Breast epithelium (tissue), 4 donors: ENCODE measurements around the gene BABAM2. TPM values are rescaled to one million over a fixed set of nuclear protein-coding genes. Genes with fewer than 3 reads are reported as not detected.
"Not testable (repeated sequence)": the region's sequence is repeated elsewhere in the genome, so short reads cannot be mapped to it uniquely, and the experiment has no call there.

ENCODE experiments used
- DNase-seq, 2 donors: peaks; one replicate each; pipeline ENCODE4 v3.0.0-alpha.2; 2019; ENCODE audit warnings: low spot score in 2 of 2
- H3K27ac ChIP-seq, 2 donors: fragments of 200-600 bp; sonication (generic) in 1 of 2; one replicate each; pipeline ENCODE4 v1.5.1; 2016 to 2019; ENCODE audit warnings: mild to moderate bottlenecking in 1 of 2
- H3K27me3 ChIP-seq, 2 donors: fragments of 200-600 bp; sonication (generic) in 1 of 2; one replicate each; pipeline versions ENCODE4 v1.5.1 to v1.6.0; 2017 to 2019; ENCODE audit warnings: control low read depth in 1 of 2, mild to moderate bottlenecking in 1 of 2
- H3K36me3 ChIP-seq: fragments of 200-600 bp; one replicate; pipeline ENCODE4 v1.5.1; 2019
- H3K4me1 ChIP-seq, 2 donors: fragments of 200-600 bp; sonication (generic); one replicate each; pipeline ENCODE4 v1.5.1; 2016 to 2019; ENCODE audit warnings: control low read depth in 1 of 2
- H3K4me3 ChIP-seq, 3 donors: fragments of 200-600 bp; sonication (generic); 1 replicate in 2 of 3; 2 replicates in 1 of 3; pipeline ENCODE4 v1.5.1; 2016 to 2019; ENCODE audit warnings: mild to moderate bottlenecking in 3 of 3, moderate library complexity in 2 of 3
- H3K9me3 ChIP-seq, 2 donors: fragments of 200-600 bp; sonication (generic) in 1 of 2; one replicate each; pipeline ENCODE4 v1.5.1; 2016 to 2019; ENCODE audit warnings: control low read depth in 1 of 2
- CTCF ChIP-seq, 3 donors: fragments of 450-650 bp; IDR thresholded peaks; one replicate each; pipeline ENCODE4 v1.5.1; 2016 to 2017; ENCODE audit warnings: antibody characterized with exemption in 3 of 3, mild to moderate bottlenecking in 3 of 3, moderate library complexity in 3 of 3
- POLR2A ChIP-seq: fragments of 450-650 bp; IDR thresholded peaks from one replicate; pipeline ENCODE4 v1.6.1; 2016; ENCODE audit warnings: antibody characterized with exemption, mild to moderate bottlenecking, moderate library complexity
- POLR2AphosphoS5 ChIP-seq, 3 donors: sonication (generic); formaldehyde crosslinking; IDR thresholded peaks; one replicate each; pipeline ENCODE4 v1.6.1; 2017; ENCODE audit warnings: antibody characterized with exemption in 3 of 3
- intact Hi-C: fragments of 100-400 bp; cut with DNase I; formaldehyde crosslinking; loops from one replicate; pipeline ENCODE4 v1.15.1; 2023; ENCODE audit warnings: low total_unique reads
- total RNA-seq, 3 donors: library from RNA; depleted of rRNA; stranded (reverse); fragments of >200 nt; gene quantifications; one replicate each; pipeline ENCODE4 v1.1.0, GENCODE V29; 2016

The BABAM2 gene
- total RNA-seq, 3 donors from 2014 or later: 34.7 to 46.2 (median 37.4) TPM

- H3K4me1 ChIP-seq: no peaks in the 10 kb centered on the region
- H3K27me3 ChIP-seq: no peaks in the 10 kb centered on the region
- intact Hi-C loops: no loop called here
- TF ChIP-seq CTCF (IDR thresholded peaks at IDR 0.05): no peak
- no peak for TF ChIP-seq POLR2AphosphoS5 (IDR thresholded peaks at IDR 0.05)
- TF ChIP-seq POLR2A: no peak
- no peak overlapping the region for H3K4me3 ChIP-seq
- DNase-seq: no peak
- no peaks in the 10 kb centered on the region for H3K36me3 ChIP-seq
- peaks cover 0 to 6% of the 10 kb centered on the region in 2 donors for H3K9me3 ChIP-seq
- H3K27ac ChIP-seq: no peak overlapping the region
Observed at GRCh38 chr2:27973592-27973991, 83.1 kb downstream of the BABAM2 start.

GRCh38 chr2:27976308-27976707, 85.8 kb downstream of the BABAM2 start:
- Histone ChIP-seq H3K9me3 (no peaks in the 10 kb centered on the region), H3K36me3 (no peaks in the 10 kb centered on the region), H3K4me3 (no peak overlapping the region), H3K27ac (no peak overlapping the region), H3K4me1 (no peaks in the 10 kb centered on the region), H3K27me3 (no peaks in the 10 kb centered on the region)
- TF ChIP-seq POLR2AphosphoS5 (IDR thresholded peaks at IDR 0.05) (no peak), POLR2A (no peak), CTCF (IDR thresholded peaks at IDR 0.05) (no peak)
- intact Hi-C loops: no loop called here
- no peak for DNase-seq

- H3K9me3 ChIP-seq: no peaks in the 10 kb centered on the region
- no peaks in the 10 kb centered on the region for H3K27me3 ChIP-seq
- intact Hi-C loops: no loop called here
- H3K36me3 ChIP-seq: no peaks in the 10 kb centered on the region
- DNase-seq: no peak
- TF ChIP-seq POLR2A: no peak
- TF ChIP-seq POLR2AphosphoS5 (IDR thresholded peaks at IDR 0.05): no peak
- TF ChIP-seq CTCF (IDR thresholded peaks at IDR 0.05): no peak
- no peaks in the 10 kb centered on the region for H3K4me1 ChIP-seq
- H3K4me3 ChIP-seq: no peak overlapping the region
- no peak overlapping the region for H3K27ac ChIP-seq
Observed at GRCh38 chr2:27977731-27978312, 87.3 kb downstream of the BABAM2 start.

- intact Hi-C loops, H3K27me3 ChIP-seq, H3K9me3 ChIP-seq, H3K36me3 ChIP-seq, DNase-seq, H3K27ac ChIP-seq, H3K4me1 ChIP-seq, H3K4me3 ChIP-seq: not testable (repeated sequence)
Observed at GRCh38 chr2:27978761-27979160, 88.2 kb downstream of the BABAM2 start.

GRCh38 chr2:27980242-27980641, 89.7 kb downstream of the BABAM2 start:
- Histone ChIP-seq H3K27ac (no peak overlapping the region), H3K9me3 (no peaks in the 10 kb centered on the region), H3K27me3 (no peaks in the 10 kb centered on the region), H3K36me3 (no peaks in the 10 kb centered on the region), H3K4me1 (no peaks in the 10 kb centered on the region), H3K4me3 (no peak overlapping the region)
- intact Hi-C loops: no loop called here
- TF ChIP-seq POLR2A: no peak
- TF ChIP-seq CTCF (IDR thresholded peaks at IDR 0.05): no peak
- TF ChIP-seq POLR2AphosphoS5 (IDR thresholded peaks at IDR 0.05): no peak
- no peak for DNase-seq

GRCh38 chr2:27984153-27984552, 93.6 kb downstream of the BABAM2 start:
- Histone ChIP-seq H3K4me1 (no peaks in the 10 kb centered on the region), H3K27me3 (no peaks in the 10 kb centered on the region), H3K36me3 (no peaks in the 10 kb centered on the region), H3K27ac (no peak overlapping the region), H3K4me3 (no peak overlapping the region), H3K9me3 (no peaks in the 10 kb centered on the region)
- no peak for DNase-seq
- TF ChIP-seq CTCF (IDR thresholded peaks at IDR 0.05) (no peak), POLR2AphosphoS5 (IDR thresholded peaks at IDR 0.05) (no peak), POLR2A (no peak)
- intact Hi-C loops: no loop called here
